ENCODE results near the gene DOCK9.

DNA sequence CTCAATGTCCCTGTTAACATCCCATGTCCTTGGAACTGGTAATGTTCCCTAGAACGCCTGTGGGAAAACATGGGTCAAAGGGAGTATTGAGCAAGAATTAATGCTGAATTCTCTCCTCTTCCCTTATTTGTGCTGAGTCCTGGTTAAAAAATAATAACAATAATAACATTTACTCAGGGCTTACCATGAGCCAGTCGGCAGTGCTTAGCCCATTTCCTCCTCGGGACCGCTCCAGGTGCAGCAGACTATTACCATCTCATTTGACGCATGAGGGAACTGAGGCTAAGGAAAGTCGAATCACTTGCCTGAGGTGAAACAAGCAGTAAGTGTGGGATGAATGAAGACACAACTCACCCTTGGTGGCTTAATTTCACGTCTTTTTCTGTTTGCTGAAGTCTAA is 191.8 kb downstream of the DOCK9 start:
- TF ChIP-seq, protein P1, sequence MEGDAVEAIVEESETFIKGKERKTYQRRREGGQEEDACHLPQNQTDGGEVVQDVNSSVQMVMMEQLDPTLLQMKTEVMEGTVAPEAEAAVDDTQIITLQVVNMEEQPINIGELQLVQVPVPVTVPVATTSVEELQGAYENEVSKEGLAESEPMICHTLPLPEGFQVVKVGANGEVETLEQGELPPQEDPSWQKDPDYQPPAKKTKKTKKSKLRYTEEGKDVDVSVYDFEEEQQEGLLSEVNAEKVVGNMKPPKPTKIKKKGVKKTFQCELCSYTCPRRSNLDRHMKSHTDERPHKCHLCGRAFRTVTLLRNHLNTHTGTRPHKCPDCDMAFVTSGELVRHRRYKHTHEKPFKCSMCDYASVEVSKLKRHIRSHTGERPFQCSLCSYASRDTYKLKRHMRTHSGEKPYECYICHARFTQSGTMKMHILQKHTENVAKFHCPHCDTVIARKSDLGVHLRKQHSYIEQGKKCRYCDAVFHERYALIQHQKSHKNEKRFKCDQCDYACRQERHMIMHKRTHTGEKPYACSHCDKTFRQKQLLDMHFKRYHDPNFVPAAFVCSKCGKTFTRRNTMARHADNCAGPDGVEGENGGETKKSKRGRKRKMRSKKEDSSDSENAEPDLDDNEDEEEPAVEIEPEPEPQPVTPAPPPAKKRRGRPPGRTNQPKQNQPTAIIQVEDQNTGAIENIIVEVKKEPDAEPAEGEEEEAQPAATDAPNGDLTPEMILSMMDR (IDR thresholded peaks at IDR 0.05): no peak
- no peak for TF ChIP-seq POLR2A (IDR thresholded peaks at IDR 0.05)
- TF ChIP-seq POLR2AphosphoS5 (IDR thresholded peaks at IDR 0.05): no peak

Measured in prostate gland (tissue), 2 donors.